HUES6 (cell line): ENCODE measurements around the gene PPP6R3.
"Not testable (repeated sequence)": the region's sequence is repeated elsewhere in the genome, so short reads cannot be mapped to it uniquely, and the experiment has no call there.

Experiments
- H3K27ac ChIP-seq: 2 replicates; pipeline ENCODE4 v1.7.0; 2013; ENCODE audit warnings: low read depth, mild to moderate bottlenecking, low read length, inconsistent platforms
- H3K27me3 ChIP-seq: 2 replicates; pipeline ENCODE4 v1.6.1; 2013; ENCODE audit warnings: low read length; ENCODE audit not compliant: control insufficient read depth, insufficient read depth
- H3K36me3 ChIP-seq: 2 replicates; pipeline ENCODE4 v1.6.1; 2013; ENCODE audit warnings: low read length; ENCODE audit not compliant: control insufficient read depth, insufficient read depth
- H3K4me1 ChIP-seq: 2 replicates; pipeline ENCODE4 v1.6.1; 2013; ENCODE audit warnings: low read length; ENCODE audit not compliant: control insufficient read depth, insufficient read depth
- H3K4me3 ChIP-seq: 2 replicates; pipeline ENCODE4 v1.5.1; 2013; ENCODE audit warnings: low read depth, low read length
- H3K9ac ChIP-seq: one replicate; pipeline ENCODE4 v1.6.1; 2013; ENCODE audit warnings: mild to moderate bottlenecking, low read length
- H3K9me3 ChIP-seq: 2 replicates; pipeline ENCODE4 v1.6.1; 2013; ENCODE audit warnings: low read depth, low read length; ENCODE audit not compliant: control insufficient read depth, insufficient read depth

PPP6R3 gene

GRCh38 chr11:68635172-68635571 lies 174.6 kb downstream of the PPP6R3 start:
- Histone ChIP-seq H3K9ac (peak overlapping the region; percentile 74), H3K4me1 (peaks cover 25% of the 10 kb centered on the region), H3K4me3 (peak overlapping the region; percentile 33; the same call in 1 of the 2 replicates)
- not testable (repeated sequence) for H3K9me3 ChIP-seq, H3K27ac ChIP-seq, H3K36me3 ChIP-seq, H3K27me3 ChIP-seq

- H3K9ac ChIP-seq: peak overlapping the region; percentile 40
- H3K27ac ChIP-seq, H3K9me3 ChIP-seq, H3K4me3 ChIP-seq, H3K27me3 ChIP-seq, H3K36me3 ChIP-seq: not testable (repeated sequence)
- peaks cover 25% of the 10 kb centered on the region for H3K4me1 ChIP-seq
Observed at GRCh38 chr11:68635883-68636282, 175.3 kb downstream of the PPP6R3 start.

- not testable (repeated sequence) for H3K27me3 ChIP-seq, H3K4me3 ChIP-seq, H3K4me1 ChIP-seq, H3K36me3 ChIP-seq
- Histone ChIP-seq H3K9ac (peak overlapping the region; percentile 60), H3K27ac (peak overlapping the region; percentile 62; the same call in 1 of the 2 replicates), H3K9me3 (peaks cover 19% of the 10 kb centered on the region; the same call in 1 of the 2 replicates)
Observed at GRCh38 chr11:68639322-68639721, 178.8 kb downstream of the PPP6R3 start.

- Histone ChIP-seq H3K4me1 (no peaks in the 10 kb centered on the region), H3K4me3 (no peak overlapping the region)
Observed at GRCh38 chr11:68641880-68642279, 181.3 kb downstream of the PPP6R3 start.

GRCh38 chr11:68643585-68643984 lies 183.0 kb downstream of the PPP6R3 start:
- H3K9ac ChIP-seq: no peak overlapping the region
- no peak overlapping the region for H3K27ac ChIP-seq
- H3K9me3 ChIP-seq: peaks cover 39% of the 10 kb centered on the region
- H3K4me1 ChIP-seq: no peaks in the 10 kb centered on the region
- H3K4me3 ChIP-seq: no peak overlapping the region
- no peaks in the 10 kb centered on the region for H3K27me3 ChIP-seq
- H3K36me3 ChIP-seq: no peaks in the 10 kb centered on the region; the same call in 1 of the 2 replicates

More at GRCh38 chr11:68641880-68642279, 181.3 kb downstream of the PPP6R3 start:
- Histone ChIP-seq H3K27ac (no peak overlapping the region), H3K9ac (no peak overlapping the region), H3K36me3 (no peaks in the 10 kb centered on the region; the same call in 1 of the 2 replicates), H3K27me3 (no peaks in the 10 kb centered on the region), H3K9me3 (peaks cover 30% of the 10 kb centered on the region)

GRCh38 chr11:68646832-68647231 lies 186.3 kb downstream of the PPP6R3 start:
- Histone ChIP-seq H3K36me3 (no peaks in the 10 kb centered on the region), H3K27me3 (no peaks in the 10 kb centered on the region), H3K4me1 (peaks cover 10% of the 10 kb centered on the region; the same call in 1 of the 2 replicates), H3K27ac (no peak overlapping the region), H3K4me3 (no peak overlapping the region), H3K9me3 (peaks cover 25% of the 10 kb centered on the region), H3K9ac (no peak overlapping the region)

GRCh38 chr11:68649851-68650555 lies 189.5 kb downstream of the PPP6R3 start:
- no peak overlapping the region for H3K27ac ChIP-seq
- no peaks in the 10 kb centered on the region for H3K27me3 ChIP-seq
- no peak overlapping the region for H3K9ac ChIP-seq
- peaks cover 23% of the 10 kb centered on the region for H3K9me3 ChIP-seq
- no peak overlapping the region for H3K4me3 ChIP-seq
- peaks cover 11% of the 10 kb centered on the region; the same call in 1 of the 2 replicates for H3K4me1 ChIP-seq
- H3K36me3 ChIP-seq: no peaks in the 10 kb centered on the region

- Histone ChIP-seq H3K9me3 (peaks cover 25% of the 10 kb centered on the region), H3K9ac (no peak overlapping the region), H3K27me3 (no peaks in the 10 kb centered on the region)
Observed at GRCh38 chr11:68650801-68651200, 190.2 kb downstream of the PPP6R3 start.

GRCh38 chr11:68651208-68651984 lies 190.8 kb downstream of the PPP6R3 start:
- no peak overlapping the region for H3K27ac ChIP-seq
- H3K36me3 ChIP-seq: no peaks in the 10 kb centered on the region
- no peak overlapping the region for H3K4me3 ChIP-seq
- peaks cover 23% of the 10 kb centered on the region for H3K9me3 ChIP-seq
- H3K27me3 ChIP-seq: no peaks in the 10 kb centered on the region
- peaks cover 11% of the 10 kb centered on the region; the same call in 1 of the 2 replicates for H3K4me1 ChIP-seq
- no peak overlapping the region for H3K9ac ChIP-seq

More at GRCh38 chr11:68650801-68651200, 190.2 kb downstream of the PPP6R3 start:
- H3K4me3 ChIP-seq: no peak overlapping the region
- H3K4me1 ChIP-seq: peaks cover 11% of the 10 kb centered on the region; the same call in 1 of the 2 replicates
- H3K27ac ChIP-seq: no peak overlapping the region
- H3K36me3 ChIP-seq: no peaks in the 10 kb centered on the region

- Histone ChIP-seq H3K4me3 (no peak overlapping the region), H3K27me3 (no peaks in the 10 kb centered on the region), H3K36me3 (no peaks in the 10 kb centered on the region)
Observed at GRCh38 chr11:68651985-68652682, 191.6 kb downstream of the PPP6R3 start.

More at GRCh38 chr11:68651985-68652682, 191.6 kb downstream of the PPP6R3 start:
- H3K4me1 ChIP-seq: peaks cover 11% of the 10 kb centered on the region; the same call in 1 of the 2 replicates
- no peak overlapping the region for H3K9ac ChIP-seq
- no peak overlapping the region for H3K27ac ChIP-seq
- peaks cover 15% of the 10 kb centered on the region for H3K9me3 ChIP-seq
